GM18502 (cell line): ENCODE results near the gene MAP1LC3B2.

Experiments used
- ATAC-seq: cut with Tn5 transposase; IDR thresholded peaks from one replicate; pipeline ENCODE4 v1.9.1; 2021; ENCODE audit warnings: mild to moderate bottlenecking; ENCODE audit not compliant: unreplicated experiment, poor library complexity

The MAP1LC3B2 gene

GRCh38 chr12:116559162-116559935, at the start of gene MAP1LC3B2:
Gene MAP1LC3B2, plus strand, starts transcription at chr12:116559381. Its CDS starts 16,562 bp downstream, at chr12:116575943.
- peak; percentile 80 for ATAC-seq

- no peak for ATAC-seq
These were observed 45.2 kb upstream of the MAP1LC3B2 start for GRCh38 chr12:116513944-116514343.

GRCh38 chr12:116515684-116516083, 43.5 kb upstream of the MAP1LC3B2 start:
- no peak for ATAC-seq

GRCh38 chr12:116516657-116517056, 42.5 kb upstream of the MAP1LC3B2 start:
- no peak for ATAC-seq

GRCh38 chr12:116517431-116518045, 41.6 kb upstream of the MAP1LC3B2 start:
- no peak for ATAC-seq

GRCh38 chr12:116520225-116520760, 38.9 kb upstream of the MAP1LC3B2 start:
- ATAC-seq: no peak

GRCh38 chr12:116520801-116521471, 38.2 kb upstream of the MAP1LC3B2 start:
- no peak for ATAC-seq

- no peak for ATAC-seq
These were observed 34.9 kb upstream of the MAP1LC3B2 start for GRCh38 chr12:116524311-116524710.

- no peak for ATAC-seq
These were observed 34.2 kb upstream of the MAP1LC3B2 start for GRCh38 chr12:116524964-116525379.

GRCh38 chr12:116525418-116526001, 33.7 kb upstream of the MAP1LC3B2 start:
- no peak for ATAC-seq

GRCh38 chr12:116528065-116528464, 31.1 kb upstream of the MAP1LC3B2 start:
- ATAC-seq: no peak

GRCh38 chr12:116528498-116528897, 30.7 kb upstream of the MAP1LC3B2 start:
- ATAC-seq: no peak

- ATAC-seq: no peak
These were observed 30.1 kb upstream of the MAP1LC3B2 start for GRCh38 chr12:116529048-116529447.

GRCh38 chr12:116529686-116530085, 29.5 kb upstream of the MAP1LC3B2 start:
- no peak for ATAC-seq

- no peak for ATAC-seq
These were observed 26.8 kb upstream of the MAP1LC3B2 start for GRCh38 chr12:116532428-116532827.

GRCh38 chr12:116532986-116533342, 26.2 kb upstream of the MAP1LC3B2 start:
- no peak for ATAC-seq

GRCh38 chr12:116533343-116534251, 25.6 kb upstream of the MAP1LC3B2 start:
- ATAC-seq: peak; percentile 60

- ATAC-seq: no peak
These were observed 24.7 kb upstream of the MAP1LC3B2 start for GRCh38 chr12:116534311-116535121.

GRCh38 chr12:116535241-116535640, 23.9 kb upstream of the MAP1LC3B2 start:
- no peak for ATAC-seq
